HG03135 (cell line): ENCODE results near the gene MAP6.

Experiments used
- ATAC-seq: cut with Tn5 transposase; IDR thresholded peaks from one replicate; pipeline ENCODE4 v1.9.1; 2021; ENCODE audit warnings: mild to moderate bottlenecking, moderate library complexity; ENCODE audit not compliant: unreplicated experiment

The MAP6 gene

GRCh38 chr11:75555079-75555811, 113.6 kb downstream of the MAP6 start:
- no peak for ATAC-seq

GRCh38 chr11:75554258-75555022, 114.4 kb downstream of the MAP6 start:
- ATAC-seq: no peak

GRCh38 chr11:75553889-75554257, 115.0 kb downstream of the MAP6 start:
- no peak for ATAC-seq

- ATAC-seq: no peak
Measured at GRCh38 chr11:75553182-75553581, 115.7 kb downstream of the MAP6 start.

- no peak for ATAC-seq
Measured at GRCh38 chr11:75549370-75549958, 119.4 kb downstream of the MAP6 start.

- no peak for ATAC-seq
Measured at GRCh38 chr11:75548595-75549272, 120.1 kb downstream of the MAP6 start.

- no peak for ATAC-seq
Measured at GRCh38 chr11:75547617-75548058, 121.2 kb downstream of the MAP6 start.

- no peak for ATAC-seq
Measured at GRCh38 chr11:75547177-75547576, 121.7 kb downstream of the MAP6 start.

GRCh38 chr11:75543806-75544205, 125.0 kb downstream of the MAP6 start:
- ATAC-seq: no peak

GRCh38 chr11:75542088-75542438, 126.8 kb downstream of the MAP6 start:
- ATAC-seq: no peak

GRCh38 chr11:75541193-75542087, 127.4 kb downstream of the MAP6 start:
- no peak for ATAC-seq

- no peak for ATAC-seq
Measured at GRCh38 chr11:75539459-75540334, 129.1 kb downstream of the MAP6 start.

GRCh38 chr11:75538150-75538942, 130.5 kb downstream of the MAP6 start:
- ATAC-seq: no peak

GRCh38 chr11:75537740-75538139, 131.1 kb downstream of the MAP6 start:
- ATAC-seq: no peak
